PFSK-1 (cell line): ENCODE data around the gene ATG16L2.

ENCODE experiments used
- FOXP2 ChIP-seq: optimal IDR thresholded peaks from 2 replicates; pipeline ENCODE3; 2011; ENCODE audit warnings: borderline replicate concordance, control low read depth, inconsistent platforms; ENCODE audit not compliant: insufficient read depth; ENCODE audit errors: extremely low read length, extremely low read depth
- POLR2AphosphoS5 ChIP-seq: IDR thresholded peaks from 2 replicates; pipeline ENCODE4 v1.6.1; 2012; ENCODE audit warnings: low read depth, mild to moderate bottlenecking, control low read depth, low read length, moderate library complexity
- REST ChIP-seq, 2 experiments: IDR thresholded peaks; 2 replicates each; pipeline versions ENCODE4 v1.6.1 to v1.8.0; 2011 to 2012; ENCODE audit warnings: low read depth in 2 of 2, low read length in 2 of 2, control low read depth in 1 of 2, inconsistent platforms in 1 of 2, mild to moderate bottlenecking in 1 of 2, moderate library complexity in 1 of 2; ENCODE audit not compliant: insufficient read depth in 1 of 2
- SIN3A ChIP-seq: IDR thresholded peaks from 2 replicates; pipeline ENCODE4 v1.6.1; 2012; ENCODE audit warnings: mild to moderate bottlenecking, low read length, moderate library complexity, borderline replicate concordance; ENCODE audit not compliant: insufficient read depth
- TAF1 ChIP-seq: IDR thresholded peaks from 2 replicates; pipeline ENCODE4 v1.6.1; 2012; ENCODE audit warnings: low read length, control low read depth, borderline replicate concordance; ENCODE audit not compliant: insufficient read depth

Gene ATG16L2

GRCh38 chr11:72808331-72808798, 5.8 kb upstream of the ATG16L2 start:
- TF ChIP-seq TAF1 (no peak), POLR2AphosphoS5 (no peak), FOXP2 (no peak), REST (IDR thresholded peaks at IDR 0.05; ENCODE audit: insufficient read depth in 1 of 2, low read depth in 2 of 2, low read length in 2 of 2) (no peak), SIN3A (no peak)

- TF ChIP-seq FOXP2 = no peak
- no peak for TF ChIP-seq SIN3A
- no peak for TF ChIP-seq TAF1
- no peak for TF ChIP-seq REST (IDR thresholded peaks at IDR 0.05; ENCODE audit: insufficient read depth in 1 of 2, low read depth in 2 of 2, low read length in 2 of 2)
- TF ChIP-seq POLR2AphosphoS5 = no peak
Observed at GRCh38 chr11:72812604-72812966, 1.6 kb upstream of the ATG16L2 start.

GRCh38 chr11:72812967-72813739, 1.1 kb upstream of the ATG16L2 start:
- TF ChIP-seq FOXP2 = no peak
- no peak for TF ChIP-seq REST (IDR thresholded peaks at IDR 0.05; ENCODE audit: insufficient read depth in 1 of 2, low read depth in 2 of 2, low read length in 2 of 2)
- no peak for TF ChIP-seq TAF1
- no peak for TF ChIP-seq SIN3A
- no peak for TF ChIP-seq POLR2AphosphoS5

GRCh38 chr11:72813740-72814285, 398 bp upstream of the ATG16L2 start:
- TF ChIP-seq TAF1 (no peak), POLR2AphosphoS5 (no peak), FOXP2 (no peak), REST (IDR thresholded peaks at IDR 0.05; ENCODE audit: insufficient read depth in 1 of 2, low read depth in 2 of 2, low read length in 2 of 2) (no peak), SIN3A (no peak)
